ENCODE measurements around the gene IGSF5.

The IGSF5 gene

DNA sequence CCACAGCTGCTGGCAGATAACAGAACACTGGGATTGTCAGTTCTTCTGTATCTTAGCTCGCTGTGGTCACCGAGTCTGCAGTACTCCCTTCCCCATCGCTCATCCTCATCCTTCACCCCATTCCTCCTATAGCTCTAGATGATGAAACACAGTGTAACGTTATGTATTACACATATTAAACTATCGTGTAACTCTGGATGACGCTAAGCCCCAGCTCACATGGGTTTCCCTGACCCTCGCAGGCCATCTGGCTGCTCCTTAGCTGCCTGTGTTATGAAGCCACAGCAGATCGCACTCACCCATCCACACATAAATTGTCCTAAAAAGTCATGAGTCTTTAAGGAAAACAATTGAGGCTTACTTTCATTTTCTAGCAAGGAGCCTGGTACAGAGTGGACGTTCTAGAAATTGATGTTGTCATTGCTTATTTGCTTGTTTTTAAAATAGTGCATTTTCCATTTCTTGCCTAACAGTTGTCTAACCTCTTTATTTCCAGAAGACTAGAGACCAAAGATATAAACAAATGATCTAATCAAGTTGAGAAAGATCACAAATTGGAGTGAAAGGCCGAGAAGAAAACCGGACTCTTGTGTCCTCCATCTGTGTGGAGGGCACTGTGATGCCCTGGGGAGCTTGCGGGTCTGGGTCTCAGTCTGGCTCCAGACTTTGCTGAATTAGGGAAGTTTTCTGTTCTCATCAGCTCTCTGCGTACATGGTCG is 97.9 kb downstream of the IGSF5 start:
- no peak overlapping the region for H2BK15ac ChIP-seq (replicated peaks; ENCODE audit: low read depth)
- no peak for DNase-seq
- H3K4ac ChIP-seq (ENCODE audit: low read depth, low read length): no peak overlapping the region
- no peak overlapping the region for H3K4me2 ChIP-seq (ENCODE audit: low read length)
- no peak overlapping the region for H3K27ac ChIP-seq (ENCODE audit: low read depth, low read length)
- no peaks in the 10 kb centered on the region for H3K79me1 ChIP-seq (ENCODE audit: low read length)
- H4K5ac ChIP-seq (ENCODE audit: low read length): no peak overlapping the region
- no peak overlapping the region for H3K4me3 ChIP-seq (ENCODE audit: low read length)
- no peaks in the 10 kb centered on the region for H3K36me3 ChIP-seq (ENCODE audit: control insufficient read depth, insufficient read depth, low read length)
- no peak overlapping the region for H3K56ac ChIP-seq (ENCODE audit: low read length)
- H3K18ac ChIP-seq (ENCODE audit: low read length): no peak overlapping the region
- H2BK120ac ChIP-seq (ENCODE audit: low read depth, low read length): no peak overlapping the region
- no CpG with 5 or more reads among the region's 14 CpGs for WGBS (ENCODE audit: extremely low coverage, insufficient coverage, low lambda C conversion rate)
- no peak overlapping the region for H3K9ac ChIP-seq (ENCODE audit: low read length)
- H3K23ac ChIP-seq (ENCODE audit: low read length): no peak overlapping the region
- no peaks in the 10 kb centered on the region for H3K27me3 ChIP-seq (ENCODE audit: insufficient read depth, low read length, poor library complexity)
- no peaks in the 10 kb centered on the region for H3K79me2 ChIP-seq (ENCODE audit: control insufficient read depth, insufficient read depth, low read length)
- no peak overlapping the region for H2AK5ac ChIP-seq (ENCODE audit: low read length)
- H3K4me1 ChIP-seq (ENCODE audit: control insufficient read depth, low read depth, low read length): no peaks in the 10 kb centered on the region
- no peak overlapping the region for H4K8ac ChIP-seq (ENCODE audit: low read depth, low read length)
- no peak overlapping the region for H2BK5ac ChIP-seq (ENCODE audit: low read length)

GRCh38 chr21:39843483-39843882 is 98.5 kb downstream of the IGSF5 start:
- no peaks in the 10 kb centered on the region for H3K36me3 ChIP-seq (ENCODE audit: control insufficient read depth, insufficient read depth, low read length)
- no peak overlapping the region for H2BK15ac ChIP-seq (replicated peaks; ENCODE audit: low read depth)
- H3K4me3 ChIP-seq (ENCODE audit: low read length): no peak overlapping the region
- no peak overlapping the region for H2BK120ac ChIP-seq (ENCODE audit: low read depth, low read length)
- H3K23ac ChIP-seq (ENCODE audit: low read length): no peak overlapping the region
- H3K9ac ChIP-seq (ENCODE audit: low read length): no peak overlapping the region
- WGBS (ENCODE audit: extremely low coverage, insufficient coverage, low lambda C conversion rate): 100% methylated on average over 1 of the region's 4 CpGs
- no peak overlapping the region for H3K4ac ChIP-seq (ENCODE audit: low read depth, low read length)
- no peak overlapping the region for H3K56ac ChIP-seq (ENCODE audit: low read length)
- H4K8ac ChIP-seq (ENCODE audit: low read depth, low read length): no peak overlapping the region
- no peaks in the 10 kb centered on the region for H3K27me3 ChIP-seq (ENCODE audit: insufficient read depth, low read length, poor library complexity)
- H2BK5ac ChIP-seq (ENCODE audit: low read length): no peak overlapping the region
- H3K4me2 ChIP-seq (ENCODE audit: low read length): no peak overlapping the region
- no peaks in the 10 kb centered on the region for H3K79me1 ChIP-seq (ENCODE audit: low read length)
- H4K5ac ChIP-seq (ENCODE audit: low read length): no peak overlapping the region
- H3K79me2 ChIP-seq (ENCODE audit: control insufficient read depth, insufficient read depth, low read length): no peaks in the 10 kb centered on the region
- H2AK5ac ChIP-seq (ENCODE audit: low read length): no peak overlapping the region
- H3K4me1 ChIP-seq (ENCODE audit: control insufficient read depth, low read depth, low read length): no peaks in the 10 kb centered on the region
- DNase-seq: no peak
- no peak overlapping the region for H3K27ac ChIP-seq (ENCODE audit: low read depth, low read length)
- H3K18ac ChIP-seq (ENCODE audit: low read length): no peak overlapping the region

DNA sequence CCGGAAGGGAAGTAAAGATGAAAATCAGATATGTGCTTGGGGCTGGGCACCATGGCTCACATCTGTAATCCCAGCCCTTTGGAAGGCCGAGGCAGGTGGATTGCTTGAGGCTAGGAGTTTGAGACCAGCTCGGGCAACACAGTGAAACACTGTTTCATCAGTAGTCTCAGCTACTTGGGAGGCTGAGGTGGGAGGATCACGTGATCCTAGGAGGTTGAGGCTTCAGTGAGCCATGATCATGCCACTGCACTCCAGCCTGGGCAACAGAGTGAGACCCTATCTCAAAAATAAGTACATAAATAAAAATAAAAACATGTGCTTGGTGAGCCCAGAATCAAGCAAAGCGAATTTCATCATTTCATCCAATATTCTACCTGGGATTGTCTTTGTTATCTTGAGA is 98.9 kb downstream of the IGSF5 start:
- no peak overlapping the region for H2AK5ac ChIP-seq (ENCODE audit: low read length)
- H3K4ac ChIP-seq (ENCODE audit: low read depth, low read length): no peak overlapping the region
- no peak overlapping the region for H3K4me3 ChIP-seq (ENCODE audit: low read length)
- no peak overlapping the region for H3K56ac ChIP-seq (ENCODE audit: low read length)
- no peak overlapping the region for H2BK120ac ChIP-seq (ENCODE audit: low read depth, low read length)
- no CpG with 5 or more reads among the region's 5 CpGs for WGBS (ENCODE audit: extremely low coverage, insufficient coverage, low lambda C conversion rate)
- no peaks in the 10 kb centered on the region for H3K36me3 ChIP-seq (ENCODE audit: control insufficient read depth, insufficient read depth, low read length)
- H2BK5ac ChIP-seq (ENCODE audit: low read length): no peak overlapping the region
- no peak for DNase-seq
- no peaks in the 10 kb centered on the region for H3K79me2 ChIP-seq (ENCODE audit: control insufficient read depth, insufficient read depth, low read length)
- H4K5ac ChIP-seq (ENCODE audit: low read length): no peak overlapping the region
- H3K27me3 ChIP-seq (ENCODE audit: insufficient read depth, low read length, poor library complexity): no peaks in the 10 kb centered on the region
- H3K23ac ChIP-seq (ENCODE audit: low read length): no peak overlapping the region
- no peak overlapping the region for H2BK15ac ChIP-seq (replicated peaks; ENCODE audit: low read depth)
- H3K18ac ChIP-seq (ENCODE audit: low read length): no peak overlapping the region
- H3K4me2 ChIP-seq (ENCODE audit: low read length): no peak overlapping the region
- no peaks in the 10 kb centered on the region for H3K4me1 ChIP-seq (ENCODE audit: control insufficient read depth, low read depth, low read length)
- H4K8ac ChIP-seq (ENCODE audit: low read depth, low read length): no peak overlapping the region
- no peak overlapping the region for H3K9ac ChIP-seq (ENCODE audit: low read length)
- H3K79me1 ChIP-seq (ENCODE audit: low read length): no peaks in the 10 kb centered on the region
- no peak overlapping the region for H3K27ac ChIP-seq (ENCODE audit: low read depth, low read length)

GRCh38 chr21:39845571-39846130 is 100.7 kb downstream of the IGSF5 start:
- Histone ChIP-seq H2BK15ac (replicated peaks; ENCODE audit: low read depth) (no peak overlapping the region), H4K5ac (ENCODE audit: low read length) (no peak overlapping the region), H3K9ac (ENCODE audit: low read length) (no peak overlapping the region), H3K36me3 (ENCODE audit: control insufficient read depth, insufficient read depth, low read length) (no peaks in the 10 kb centered on the region), H3K56ac (ENCODE audit: low read length) (no peak overlapping the region), H3K79me2 (ENCODE audit: control insufficient read depth, insufficient read depth, low read length) (no peaks in the 10 kb centered on the region), H3K4me1 (ENCODE audit: control insufficient read depth, low read depth, low read length) (no peaks in the 10 kb centered on the region), H3K4me3 (ENCODE audit: low read length) (no peak overlapping the region), H3K18ac (ENCODE audit: low read length) (no peak overlapping the region), H3K4me2 (ENCODE audit: low read length) (no peak overlapping the region), H2BK120ac (ENCODE audit: low read depth, low read length) (no peak overlapping the region), H2AK5ac (ENCODE audit: low read length) (no peak overlapping the region), H2BK5ac (ENCODE audit: low read length) (no peak overlapping the region), H3K23ac (ENCODE audit: low read length) (no peak overlapping the region), H3K27ac (ENCODE audit: low read depth, low read length) (no peak overlapping the region), H3K79me1 (ENCODE audit: low read length) (no peaks in the 10 kb centered on the region), H3K27me3 (ENCODE audit: insufficient read depth, low read length, poor library complexity) (no peaks in the 10 kb centered on the region), H3K4ac (ENCODE audit: low read depth, low read length) (no peak overlapping the region), H4K8ac (ENCODE audit: low read depth, low read length) (no peak overlapping the region)
- no CpG with 5 or more reads among the region's 6 CpGs for WGBS (ENCODE audit: extremely low coverage, insufficient coverage, low lambda C conversion rate)
- no peak for DNase-seq

DNA sequence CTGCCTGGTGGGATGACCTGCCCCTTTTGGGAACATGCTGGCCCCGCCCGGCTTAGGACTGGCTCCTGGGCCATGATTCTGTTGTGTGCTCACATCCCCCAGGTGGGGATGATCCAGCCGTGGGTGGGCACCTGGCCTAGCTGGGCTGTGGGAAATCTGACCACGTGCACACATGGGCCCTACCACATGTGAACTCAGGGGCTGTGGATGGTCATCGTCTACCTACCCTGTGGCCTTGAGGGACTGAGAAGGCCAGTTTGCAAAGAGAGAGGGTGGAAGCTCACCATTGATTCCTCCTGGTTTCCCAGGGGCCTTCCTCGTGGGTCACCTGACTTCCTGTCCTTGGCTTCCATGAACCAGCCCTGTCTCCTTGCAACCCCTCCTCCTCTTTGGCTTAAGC is 102.9 kb downstream of the IGSF5 start:
- no CpG with 5 or more reads among the region's 6 CpGs for WGBS (ENCODE audit: extremely low coverage, insufficient coverage, low lambda C conversion rate)
- no peak overlapping the region for H3K4me2 ChIP-seq (ENCODE audit: low read length)
- no peak for DNase-seq
- no peaks in the 10 kb centered on the region for H3K36me3 ChIP-seq (ENCODE audit: control insufficient read depth, insufficient read depth, low read length)
- no peak overlapping the region for H3K4ac ChIP-seq (ENCODE audit: low read depth, low read length)
- H3K9ac ChIP-seq (ENCODE audit: low read length): no peak overlapping the region
- H4K8ac ChIP-seq (ENCODE audit: low read depth, low read length): no peak overlapping the region
- no peaks in the 10 kb centered on the region for H3K4me1 ChIP-seq (ENCODE audit: control insufficient read depth, low read depth, low read length)
- no peak overlapping the region for H3K23ac ChIP-seq (ENCODE audit: low read length)
- H3K56ac ChIP-seq (ENCODE audit: low read length): no peak overlapping the region
- no peak overlapping the region for H3K18ac ChIP-seq (ENCODE audit: low read length)
- H3K27ac ChIP-seq (ENCODE audit: low read depth, low read length): no peak overlapping the region
- no peak overlapping the region for H2BK120ac ChIP-seq (ENCODE audit: low read depth, low read length)
- no peak overlapping the region for H4K5ac ChIP-seq (ENCODE audit: low read length)
- H2AK5ac ChIP-seq (ENCODE audit: low read length): no peak overlapping the region
- H2BK5ac ChIP-seq (ENCODE audit: low read length): no peak overlapping the region
- H2BK15ac ChIP-seq (replicated peaks; ENCODE audit: low read depth): no peak overlapping the region
- H3K79me1 ChIP-seq (ENCODE audit: low read length): no peaks in the 10 kb centered on the region
- H3K27me3 ChIP-seq (ENCODE audit: insufficient read depth, low read length, poor library complexity): no peaks in the 10 kb centered on the region
- no peak overlapping the region for H3K4me3 ChIP-seq (ENCODE audit: low read length)
- no peaks in the 10 kb centered on the region for H3K79me2 ChIP-seq (ENCODE audit: control insufficient read depth, insufficient read depth, low read length)

Data from mesendoderm (in vitro differentiated cells).